T-helper 17 cell (primary cell): ENCODE results near the gene SH3TC1. TPM values are rescaled to one million over a fixed set of nuclear protein-coding genes. Genes with fewer than 3 reads are reported as not detected.

Experiments used
- ATAC-seq: fragments of 150-1000 bp; cut with Tn5 transposase; 2 replicates; pipeline ENCODE4 v1.10.0; 2021; ENCODE audit warnings: mild to moderate bottlenecking, moderate library complexity
- DNase-seq, 3 donors: peaks; one replicate each; pipeline versions ENCODE4 v3.0.0 to v3.0.0-alpha.2; 2020 to 2021
- H3K9me3 ChIP-seq: one replicate; pipeline ENCODE4 v1.7.0; 2013; ENCODE audit warnings: low read length, mild to moderate bottlenecking; ENCODE audit not compliant: control insufficient read depth, poor library complexity, severe bottlenecking
- H3K27ac Mint-ChIP-seq: one replicate; pipeline ENCODE4 v1.8.0; 2022; ENCODE audit warnings: mild to moderate bottlenecking, moderate library complexity, mixed read lengths
- H3K27me3 Mint-ChIP-seq: one replicate; pipeline ENCODE4 v1.8.0; 2022; ENCODE audit warnings: mixed read lengths
- H3K36me3 Mint-ChIP-seq: one replicate; pipeline ENCODE4 v1.8.0; 2022; ENCODE audit warnings: low read depth, mixed read lengths
- H3K4me1 Mint-ChIP-seq: one replicate; pipeline ENCODE4 v1.8.0; 2022; ENCODE audit warnings: mild to moderate bottlenecking, mixed read lengths
- H3K4me3 Mint-ChIP-seq: one replicate; pipeline ENCODE4 v1.8.0; 2022; ENCODE audit warnings: mild to moderate bottlenecking, moderate library complexity, mixed read lengths
- total RNA-seq, 4 donors: library from RNA in 2 of 4; stranded (reverse) in 2 of 4; gene quantifications; one replicate each; pipeline ENCODE4 v1.2.3 and lab custom pipeline; 2022 to 2026

Gene SH3TC1
- total RNA-seq, 2 donors from 2014 or later = 134 TPM

DNA sequence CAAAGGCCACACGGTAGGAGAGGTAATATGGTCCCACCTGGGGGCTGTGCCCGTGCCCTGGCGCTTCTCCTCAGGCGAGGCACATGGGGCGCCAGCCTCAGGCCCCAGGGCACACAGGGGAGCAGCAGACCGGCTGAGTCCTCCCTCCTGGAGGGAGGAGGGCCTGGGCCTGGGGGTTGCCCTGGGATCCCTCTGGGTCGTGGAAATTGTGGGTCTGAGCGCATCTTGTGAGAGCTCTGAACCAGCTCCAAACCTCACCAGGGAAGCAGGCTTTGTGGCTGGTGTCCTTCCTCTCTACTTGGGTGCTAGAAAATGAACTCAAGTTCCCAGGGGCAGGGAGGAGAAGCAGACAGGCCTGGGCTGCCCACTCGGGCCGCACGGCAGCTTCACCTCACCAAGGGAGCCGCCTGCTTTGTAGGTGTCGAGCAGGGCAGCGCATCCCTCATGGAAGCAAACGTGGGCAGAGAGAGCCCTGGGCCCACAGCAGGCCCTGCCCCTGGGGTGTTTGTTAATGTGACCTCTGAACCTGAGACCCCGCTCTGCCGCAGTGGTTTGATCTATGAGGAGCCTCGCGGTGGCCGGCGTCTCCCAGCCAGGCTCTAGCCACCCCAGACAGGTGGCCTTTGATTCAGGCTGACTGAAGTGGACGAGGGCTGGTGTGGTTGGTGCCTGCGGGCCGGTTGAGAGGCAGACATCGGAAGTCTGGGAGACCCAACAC is 81.2 kb downstream of the SH3TC1 start:
- ATAC-seq = no peak
- H3K36me3 Mint-ChIP-seq = no peaks in the 10 kb centered on the region
- peaks cover 13% of the 10 kb centered on the region for H3K27me3 Mint-ChIP-seq
- no peak for DNase-seq
- H3K4me3 Mint-ChIP-seq = no peak overlapping the region
- H3K27ac Mint-ChIP-seq = no peak overlapping the region
- H3K9me3 ChIP-seq = no peaks in the 10 kb centered on the region
- peaks cover 7% of the 10 kb centered on the region for H3K4me1 Mint-ChIP-seq

DNA sequence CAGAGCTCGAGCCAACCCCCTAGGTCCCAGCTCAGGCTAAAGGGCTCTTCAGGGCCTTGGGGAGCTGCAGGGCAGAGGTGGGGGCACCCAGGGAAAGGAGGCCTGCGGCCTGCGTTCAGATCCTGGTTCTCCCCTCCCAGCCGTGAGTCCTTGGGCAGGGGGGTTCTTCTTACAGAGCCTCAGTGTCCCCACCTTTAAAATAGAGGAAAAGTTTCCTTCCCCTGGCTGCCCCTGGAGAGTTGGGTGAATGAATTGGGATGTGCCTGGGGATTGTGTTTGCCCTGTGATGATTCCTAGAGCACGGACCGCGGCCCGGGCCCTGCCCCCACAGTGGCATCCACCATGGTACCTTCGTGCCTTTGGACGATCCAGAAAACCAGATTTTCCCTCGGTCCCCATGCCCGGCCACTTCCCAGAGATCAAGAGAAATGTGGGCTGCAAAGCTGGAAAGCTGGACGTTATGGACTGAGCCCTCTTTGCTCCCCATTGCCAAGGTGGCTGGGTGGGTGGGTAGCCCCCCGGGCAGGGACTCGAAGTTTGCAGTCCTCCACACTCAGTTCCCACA is 81.9 kb downstream of the SH3TC1 start:
- no peak for DNase-seq
- no peaks in the 10 kb centered on the region for H3K36me3 Mint-ChIP-seq

DNA sequence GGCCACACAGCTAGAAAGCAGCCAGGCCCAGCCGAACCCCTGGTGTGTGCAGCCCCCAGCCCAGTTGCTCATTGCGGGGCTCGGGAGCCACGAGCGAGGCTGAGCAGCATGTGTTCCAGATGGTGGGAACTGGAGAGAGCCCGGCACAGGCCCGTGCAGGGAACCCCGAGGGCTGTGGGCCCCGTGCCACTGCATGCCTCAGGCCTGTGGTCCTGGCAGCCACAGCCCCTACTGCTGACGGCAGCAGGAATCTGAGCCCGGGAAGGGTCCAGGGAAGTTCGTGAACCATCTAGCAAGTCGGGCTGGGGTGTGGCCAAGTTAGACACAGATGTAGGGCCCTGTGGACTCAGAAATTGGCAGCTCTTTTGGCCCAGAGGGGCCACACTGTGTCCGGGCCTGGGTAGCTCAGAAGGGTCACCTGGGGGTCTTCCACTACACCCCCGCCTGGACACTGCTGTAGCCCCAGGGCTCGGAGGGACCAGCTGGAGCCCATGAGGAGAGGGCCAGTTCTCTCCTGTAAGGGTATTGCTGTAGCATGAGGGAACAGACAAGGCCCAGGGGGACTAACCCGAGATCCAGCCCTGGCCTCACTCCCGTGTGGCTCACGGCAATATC is 82.5 kb downstream of the SH3TC1 start:
- Mint-ChIP-seq H3K36me3 (no peaks in the 10 kb centered on the region), H3K4me3 (no peak overlapping the region), H3K27ac (no peak overlapping the region), H3K4me1 (peaks cover 7% of the 10 kb centered on the region), H3K27me3 (peaks cover 8% of the 10 kb centered on the region)
- H3K9me3 ChIP-seq = no peaks in the 10 kb centered on the region
- no peak for ATAC-seq
- no peak for DNase-seq

More for the DNA sequence above, 81.9 kb downstream of the SH3TC1 start:
- peaks cover 13% of the 10 kb centered on the region for H3K27me3 Mint-ChIP-seq
- H3K4me3 Mint-ChIP-seq = no peak overlapping the region
- H3K4me1 Mint-ChIP-seq = peaks cover 9% of the 10 kb centered on the region
- no peaks in the 10 kb centered on the region for H3K9me3 ChIP-seq
- no peak overlapping the region for H3K27ac Mint-ChIP-seq
- no peak for ATAC-seq

DNA sequence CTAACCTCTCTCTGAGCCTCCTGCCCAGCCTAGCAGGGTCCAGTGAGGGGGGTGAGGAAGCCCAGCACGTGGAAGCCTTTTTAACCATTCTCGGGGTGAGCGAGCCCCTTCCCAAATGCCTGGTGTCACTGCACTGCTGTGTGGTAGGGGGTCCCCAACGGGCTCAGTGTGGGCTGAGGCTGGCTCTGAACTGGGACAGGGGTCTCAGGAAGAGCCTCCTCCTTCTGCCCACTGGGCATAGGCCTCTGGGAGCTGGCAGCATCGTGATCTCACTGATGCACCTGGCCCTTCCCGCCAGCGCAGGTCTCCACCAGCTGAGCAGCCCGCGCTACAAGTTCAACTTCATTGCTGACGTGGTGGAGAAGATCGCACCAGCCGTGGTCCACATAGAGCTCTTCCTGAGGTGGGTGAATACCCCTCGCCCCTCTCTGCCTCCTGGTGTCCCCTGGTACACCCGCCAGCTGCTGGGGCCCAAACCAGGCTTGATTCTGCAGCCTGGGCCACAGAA is 83.1 kb downstream of the SH3TC1 start:
- Mint-ChIP-seq H3K27ac (no peak overlapping the region), H3K27me3 (peaks cover 11% of the 10 kb centered on the region), H3K4me1 (peaks cover 7% of the 10 kb centered on the region), H3K36me3 (no peaks in the 10 kb centered on the region), H3K4me3 (no peak overlapping the region)
- H3K9me3 ChIP-seq = no peaks in the 10 kb centered on the region
- no peak for DNase-seq
- no peak for ATAC-seq

DNA sequence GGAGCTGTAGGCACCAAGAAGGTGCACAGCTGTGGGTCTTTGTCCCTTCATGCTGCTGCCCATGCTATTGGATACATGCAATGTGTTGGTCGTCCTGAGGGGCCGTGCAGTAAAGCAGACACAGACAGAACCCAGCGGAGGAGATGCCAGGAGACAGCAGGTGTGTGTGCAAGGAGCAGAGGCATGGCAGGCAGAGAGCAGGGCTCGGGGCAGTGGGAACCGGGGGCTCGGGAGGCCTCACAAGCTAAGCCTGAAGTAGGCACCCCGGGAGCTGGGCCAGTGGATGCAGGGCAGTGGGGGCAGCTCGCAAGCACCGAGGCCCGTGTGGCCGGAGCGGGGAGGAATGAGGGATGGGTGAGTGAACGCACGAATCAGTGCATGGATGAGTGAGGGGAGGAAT is 83.7 kb downstream of the SH3TC1 start:
- Mint-ChIP-seq H3K27me3 (peaks cover 12% of the 10 kb centered on the region), H3K4me3 (no peak overlapping the region), H3K4me1 (peaks cover 7% of the 10 kb centered on the region), H3K27ac (no peak overlapping the region), H3K36me3 (no peaks in the 10 kb centered on the region)
- DNase-seq (no peak), ATAC-seq (no peak)
- H3K9me3 ChIP-seq = no peaks in the 10 kb centered on the region

DNA sequence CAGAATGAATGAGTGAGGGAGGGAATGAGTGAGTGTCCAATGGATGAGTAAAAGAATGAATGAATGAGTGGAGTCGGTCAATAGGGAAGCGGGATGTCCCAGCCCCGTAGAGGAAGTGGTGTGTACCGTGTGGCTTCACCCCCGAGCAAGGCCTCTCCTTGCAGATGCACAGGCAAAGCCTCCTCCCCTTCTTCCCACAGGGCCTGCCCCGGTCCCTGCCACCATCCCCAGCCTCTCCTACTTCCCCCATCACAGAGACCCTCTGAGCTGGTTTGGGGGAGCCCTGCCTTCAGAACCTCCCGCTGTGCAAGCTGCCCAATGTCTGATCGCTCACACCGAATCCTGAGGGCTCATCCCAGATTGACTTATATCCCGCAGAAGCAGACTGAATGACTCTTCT is 84.1 kb downstream of the SH3TC1 start:
- ATAC-seq = no peak
- no peak for DNase-seq
- H3K4me1 Mint-ChIP-seq = peaks cover 7% of the 10 kb centered on the region
- H3K4me3 Mint-ChIP-seq = no peak overlapping the region
- H3K27ac Mint-ChIP-seq = no peak overlapping the region
- H3K36me3 Mint-ChIP-seq = no peaks in the 10 kb centered on the region
- H3K27me3 Mint-ChIP-seq = peaks cover 12% of the 10 kb centered on the region
- H3K9me3 ChIP-seq = no peaks in the 10 kb centered on the region

DNA sequence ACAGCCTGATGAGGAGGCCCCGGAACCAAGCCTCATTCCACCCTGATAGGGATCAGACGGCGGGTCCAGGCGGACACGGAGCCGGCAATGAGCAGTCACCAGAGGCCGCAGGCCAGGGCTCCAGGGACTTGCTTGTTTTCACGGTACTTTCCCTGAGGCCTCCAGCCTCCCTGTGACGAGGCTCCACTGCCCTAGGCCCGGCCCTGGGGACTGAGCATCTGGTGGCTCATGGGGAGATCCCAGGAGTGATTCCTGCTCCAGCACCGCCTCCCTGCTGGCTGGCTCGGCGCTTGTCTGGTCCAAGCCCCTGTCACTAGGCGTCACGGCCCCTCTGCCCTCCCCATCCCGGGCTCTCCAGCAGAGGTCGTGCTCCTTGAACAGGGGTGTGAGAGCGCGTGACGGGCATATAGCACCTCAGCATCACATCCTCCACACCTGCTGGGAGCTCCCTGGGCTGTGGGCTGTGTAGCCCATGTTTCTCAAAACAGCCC is 84.6 kb downstream of the SH3TC1 start:
- no peak for ATAC-seq
- H3K36me3 Mint-ChIP-seq = no peaks in the 10 kb centered on the region
- no peak overlapping the region for H3K4me3 Mint-ChIP-seq
- DNase-seq = no peak
- H3K27me3 Mint-ChIP-seq = peaks cover 12% of the 10 kb centered on the region
- H3K27ac Mint-ChIP-seq = no peak overlapping the region
- peaks cover 7% of the 10 kb centered on the region for H3K4me1 Mint-ChIP-seq
- no peaks in the 10 kb centered on the region for H3K9me3 ChIP-seq

DNA sequence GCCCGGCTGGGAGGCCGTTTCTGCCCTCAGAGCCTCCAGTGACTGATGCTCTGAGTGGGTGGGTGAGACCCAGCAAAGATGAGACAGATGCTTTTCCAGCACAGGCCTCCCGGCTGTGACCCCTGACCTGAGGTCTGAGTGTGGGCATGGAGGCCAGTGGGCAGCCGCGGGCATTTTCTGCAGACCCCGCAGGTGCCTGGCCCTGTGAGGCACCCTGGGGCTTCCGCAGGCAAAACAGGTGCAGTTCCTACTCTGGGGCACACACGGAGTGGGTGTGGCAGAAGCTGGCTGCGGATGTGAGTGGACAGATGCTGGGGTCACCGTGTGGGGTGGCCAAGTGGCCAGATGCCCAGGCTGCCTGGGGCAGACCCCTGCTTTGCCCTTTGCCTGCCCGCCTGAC is 85.3 kb downstream of the SH3TC1 start:
- no peak overlapping the region for H3K27ac Mint-ChIP-seq

DNA sequence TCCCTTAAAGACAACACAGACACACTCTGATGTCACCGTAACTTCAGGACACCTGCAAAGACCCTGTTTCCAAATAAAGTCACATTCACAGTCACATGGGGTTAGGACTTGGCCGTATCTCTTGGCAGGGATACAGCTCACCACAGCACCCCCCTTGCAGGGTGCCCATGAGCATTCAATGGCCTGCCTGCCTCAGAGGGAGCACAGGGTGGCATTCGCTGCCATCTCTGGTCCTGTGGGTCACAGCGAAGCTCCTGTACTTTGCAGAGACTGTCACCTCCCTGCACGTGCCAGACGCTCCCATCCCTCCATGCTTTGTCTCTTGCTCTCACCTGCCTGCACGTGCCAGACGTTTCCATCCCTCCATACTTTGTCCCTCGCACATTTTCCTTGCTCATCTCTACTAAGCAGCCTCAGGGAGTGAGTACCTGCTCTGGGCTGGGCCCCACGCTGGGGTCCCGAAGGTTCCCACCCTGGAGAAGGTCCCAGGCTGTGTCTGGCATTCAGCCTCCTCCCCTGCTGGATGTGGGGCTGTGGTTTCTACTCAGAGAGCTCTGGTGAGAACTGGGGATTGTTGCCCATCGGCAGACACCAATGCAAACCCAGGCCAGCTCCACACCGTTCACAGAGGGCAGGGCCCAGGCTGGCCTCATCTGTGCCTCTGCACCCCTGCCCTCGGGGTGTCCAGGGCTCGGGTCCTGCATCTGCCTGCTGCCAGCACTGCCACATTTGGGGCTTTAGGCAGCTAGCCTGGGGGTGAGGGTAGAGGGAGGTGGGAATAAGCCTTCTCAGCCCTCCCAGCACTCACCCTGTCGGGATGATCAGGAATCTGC is 86.3 kb downstream of the SH3TC1 start:
- ATAC-seq (no peak), DNase-seq (no peak)
- H3K27ac Mint-ChIP-seq = no peak overlapping the region
- no peaks in the 10 kb centered on the region for H3K36me3 Mint-ChIP-seq
- no peak overlapping the region for H3K4me3 Mint-ChIP-seq
- H3K27me3 Mint-ChIP-seq = peaks cover 12% of the 10 kb centered on the region
- peaks cover 7% of the 10 kb centered on the region for H3K4me1 Mint-ChIP-seq
- no peaks in the 10 kb centered on the region for H3K9me3 ChIP-seq

More for the DNA sequence above, 85.3 kb downstream of the SH3TC1 start:
- DNase-seq = no peak
- H3K9me3 ChIP-seq = no peaks in the 10 kb centered on the region
- Mint-ChIP-seq H3K4me3 (no peak overlapping the region), H3K27me3 (peaks cover 12% of the 10 kb centered on the region), H3K4me1 (peaks cover 7% of the 10 kb centered on the region), H3K36me3 (no peaks in the 10 kb centered on the region)
- ATAC-seq = no peak

DNA sequence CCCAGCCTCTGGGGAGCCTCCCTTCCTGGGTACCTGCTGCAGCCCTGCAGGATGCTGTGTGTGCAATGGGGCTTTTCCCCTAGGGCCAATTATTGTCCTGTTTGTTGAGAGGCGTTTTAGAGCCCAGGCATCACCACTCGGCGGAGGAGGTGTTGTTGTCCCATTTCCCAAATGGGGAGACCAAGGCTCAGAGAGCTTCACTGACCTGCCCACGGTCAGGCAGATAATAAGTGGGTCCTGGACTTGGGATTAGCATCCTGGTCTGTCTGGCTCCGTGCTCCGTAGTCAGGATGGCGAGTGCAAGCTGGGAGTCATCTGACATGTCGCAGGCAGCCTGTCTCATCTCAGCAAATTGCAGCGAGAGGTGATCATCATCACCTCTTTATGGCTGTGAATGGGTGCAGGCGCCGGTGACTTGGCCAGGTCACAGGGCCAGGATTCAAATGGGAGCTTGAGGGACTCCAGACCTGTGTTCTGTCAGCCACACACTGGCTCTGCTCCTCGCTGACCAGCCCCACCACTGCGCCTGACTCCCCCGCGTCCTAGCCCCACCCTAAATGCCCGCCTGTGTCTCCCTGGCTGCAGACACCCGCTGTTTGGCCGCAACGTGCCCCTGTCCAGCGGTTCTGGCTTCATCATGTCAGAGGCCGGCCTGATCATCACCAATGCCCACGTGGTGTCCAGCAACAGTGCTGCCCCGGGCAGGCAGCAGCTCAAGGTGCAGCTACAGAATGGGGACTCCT is 87.1 kb downstream of the SH3TC1 start:
- Mint-ChIP-seq H3K27me3 (peaks cover 12% of the 10 kb centered on the region), H3K4me3 (no peak overlapping the region), H3K36me3 (no peaks in the 10 kb centered on the region), H3K27ac (no peak overlapping the region), H3K4me1 (peaks cover 7% of the 10 kb centered on the region)
- no peak for ATAC-seq
- DNase-seq = no peak
- H3K9me3 ChIP-seq = no peaks in the 10 kb centered on the region

DNA sequence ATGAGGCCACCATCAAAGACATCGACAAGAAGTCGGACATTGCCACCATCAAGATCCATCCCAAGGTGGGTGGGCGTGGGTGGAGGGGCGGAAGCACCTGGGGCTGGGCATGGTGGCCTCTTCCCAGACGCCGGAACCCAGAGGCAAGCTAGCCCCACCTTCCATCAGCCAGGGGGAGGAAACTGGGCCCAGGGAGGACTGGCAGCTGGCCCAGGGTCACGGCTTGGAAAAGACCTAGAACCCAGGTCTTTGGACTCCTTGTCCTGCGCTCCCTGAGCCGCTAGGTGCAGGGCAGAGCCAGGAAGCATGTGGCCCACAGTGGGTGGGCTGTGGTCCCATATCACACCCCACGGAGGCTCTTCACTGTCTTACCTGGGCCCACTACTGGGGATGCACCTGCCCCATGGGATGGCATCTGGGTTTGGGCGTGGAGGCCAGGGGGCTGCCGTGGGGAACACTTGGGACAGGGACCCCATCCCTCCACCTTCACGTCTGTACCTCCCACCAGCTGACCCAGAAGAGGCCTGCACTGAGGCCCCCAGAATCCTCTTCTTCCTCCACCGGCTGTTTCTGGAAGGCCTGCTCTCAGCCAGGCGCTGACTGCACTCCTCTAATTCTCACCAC is 87.7 kb downstream of the SH3TC1 start:
- no peaks in the 10 kb centered on the region for H3K36me3 Mint-ChIP-seq
- H3K27me3 Mint-ChIP-seq = peaks cover 17% of the 10 kb centered on the region
- H3K4me1 Mint-ChIP-seq = peaks cover 7% of the 10 kb centered on the region
- no peak for ATAC-seq
- no peaks in the 10 kb centered on the region for H3K9me3 ChIP-seq
- no peak overlapping the region for H3K4me3 Mint-ChIP-seq
- H3K27ac Mint-ChIP-seq = peak overlapping the region; percentile 6
- DNase-seq = no peak
